OCI-LY7 (cell line): ENCODE results near the gene ATE1. TPM values are rescaled to one million over a fixed set of nuclear protein-coding genes. Genes with fewer than 3 reads are reported as not detected.

Experiments
- BruUV-seq: library from RNA; stranded (reverse); fragments of 400-500 nt; replicated peaks from 2 replicates; lab custom pipeline; 2021; lab: Mats Ljungman, UMichigan
- CTCF ChIA-PET: fragments of 300-600 bp; sonication (Branson Sonifier 250); formaldehyde crosslinking; loops from one replicate; lab custom pipeline; 2022; ENCODE audit warnings: antibody characterized with exemption; ENCODE audit not compliant: unreplicated experiment; lab: Charles Lee
- POLR2A ChIA-PET: fragments of 300-600 bp; sonication (Branson Sonifier 250); formaldehyde crosslinking; loops from one replicate; lab custom pipeline; 2022; ENCODE audit warnings: antibody characterized with exemption; lab: Charles Lee
- DNase-seq: peaks from one replicate; pipeline ENCODE4 v3.0.0-alpha.2; 2015; ENCODE audit warnings: low spot score
- H2AFZ ChIP-seq: fragments of 200-600 bp; sonication (generic), shearing (Covaris generic); 2 replicates; pipeline ENCODE4 v1.6.1; 2014; ENCODE audit warnings: mild to moderate bottlenecking, antibody characterized with exemption, low read length, moderate library complexity
- H3K27ac ChIP-seq: fragments of 200-600 bp; sonication (generic); 2 replicates; pipeline ENCODE4 v1.5.1; 2014; ENCODE audit warnings: mixed run types, low read depth, mild to moderate bottlenecking, moderate library complexity, low read length, inconsistent platforms; ENCODE audit not compliant: poor library complexity, severe bottlenecking
- H3K36me3 ChIP-seq: fragments of 200-600 bp; sonication (generic); 2 replicates; pipeline ENCODE4 v1.6.1; 2014; ENCODE audit warnings: mild to moderate bottlenecking, antibody characterized with exemption, low read length, moderate library complexity, mixed read lengths; ENCODE audit not compliant: insufficient read depth
- H3K4me1 ChIP-seq: fragments of 200-600 bp; sonication (generic); 2 replicates; pipeline ENCODE4 v1.5.1; 2014; ENCODE audit warnings: mild to moderate bottlenecking, low read length; ENCODE audit not compliant: insufficient read depth, poor library complexity, severe bottlenecking
- H3K4me2 ChIP-seq: fragments of 200-600 bp; sonication (generic); 2 replicates; pipeline ENCODE4 v1.6.1; 2014; ENCODE audit warnings: mild to moderate bottlenecking, low read length
- H3K4me3 ChIP-seq: fragments of 200-600 bp; sonication (generic); 2 replicates; pipeline ENCODE4 v1.5.1; 2014; ENCODE audit warnings: mild to moderate bottlenecking, low read depth, low read length; ENCODE audit not compliant: poor library complexity, severe bottlenecking
- H3K79me2 ChIP-seq: fragments of 200-600 bp; sonication (generic); 2 replicates; pipeline ENCODE4 v1.6.1; 2016; ENCODE audit warnings: low read depth, mild to moderate bottlenecking, low read length, moderate library complexity, mixed read lengths; ENCODE audit not compliant: insufficient read depth
- H3K9me2 ChIP-seq: fragments of 200-600 bp; sonication (generic); 2 replicates; pipeline ENCODE4 v1.6.1; 2016; ENCODE audit warnings: mild to moderate bottlenecking, low read length, mixed read lengths; ENCODE audit not compliant: insufficient read depth
- H3K9me3 ChIP-seq: fragments of 200-600 bp; sonication (generic); 2 replicates; pipeline ENCODE4 v1.6.1; 2014; ENCODE audit warnings: mild to moderate bottlenecking, mixed run types, low read length, mixed read lengths
- H4K20me1 ChIP-seq: fragments of 200-600 bp; sonication (generic); 2 replicates; pipeline ENCODE4 v1.6.1; 2014; ENCODE audit warnings: mild to moderate bottlenecking, antibody characterized with exemption, low read length, moderate library complexity, mixed read lengths; ENCODE audit not compliant: insufficient read depth
- CTCF ChIP-seq: fragments of 200-600 bp; sonication (generic); conservative IDR thresholded peaks from 2 replicates; pipeline ENCODE4 v1.5.1; 2014; ENCODE audit warnings: mild to moderate bottlenecking, antibody characterized with exemption, low read length, moderate library complexity, mixed read lengths
- EZH2phosphoT487 ChIP-seq: fragments of 200-600 bp; sonication (generic); IDR thresholded peaks from 2 replicates; pipeline ENCODE4 v1.6.1; 2018; ENCODE audit warnings: low read depth, borderline replicate concordance, mild to moderate bottlenecking, mixed run types, antibody characterized with exemption, low read length, moderate library complexity, mixed read lengths
- intact Hi-C: fragments of 100-400 bp; cut with micrococcal nuclease; formaldehyde crosslinking; loops from one replicate; pipeline ENCODE4 v1.10.0; 2022; ENCODE audit not compliant: unreplicated experiment
- total RNA-seq, 2 experiments: library from RNA; depleted of rRNA in 1 of 2; stranded (reverse); fragments of >200 nt in 1 of 2; shearing (Covaris generic) in 1 of 2; gene quantifications; 2 replicates each; pipeline ENCODE4 v1.2.3, GENCODE V29; 2014 to 2022

The ATE1 gene
- total RNA-seq, 2 experiments from 2014 or later = 14.8 to 44.7 TPM

DNA sequence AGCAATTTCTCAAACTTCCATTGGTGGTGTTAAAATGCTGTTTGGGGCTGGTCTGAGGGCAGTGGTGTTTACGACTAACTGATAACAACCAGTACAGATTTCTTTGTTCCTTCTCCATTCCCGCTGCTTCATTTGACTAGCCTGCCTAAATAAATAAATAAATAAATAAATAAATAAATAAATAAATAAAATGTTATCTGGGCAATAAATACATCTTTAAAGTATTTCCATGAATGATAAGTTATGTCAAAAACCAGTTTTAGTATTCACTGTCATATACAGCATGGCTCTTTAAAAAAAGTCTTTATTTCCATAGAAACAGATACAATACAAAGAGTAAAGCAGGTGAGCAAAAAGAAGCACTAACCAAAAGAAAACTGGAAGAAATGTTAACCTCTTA lies 81.3 kb downstream of the ATE1 start:
- ChIA-PET CTCF (no interaction called here), POLR2A (no interaction called here)
- intact Hi-C loops = no loop called here

DNA sequence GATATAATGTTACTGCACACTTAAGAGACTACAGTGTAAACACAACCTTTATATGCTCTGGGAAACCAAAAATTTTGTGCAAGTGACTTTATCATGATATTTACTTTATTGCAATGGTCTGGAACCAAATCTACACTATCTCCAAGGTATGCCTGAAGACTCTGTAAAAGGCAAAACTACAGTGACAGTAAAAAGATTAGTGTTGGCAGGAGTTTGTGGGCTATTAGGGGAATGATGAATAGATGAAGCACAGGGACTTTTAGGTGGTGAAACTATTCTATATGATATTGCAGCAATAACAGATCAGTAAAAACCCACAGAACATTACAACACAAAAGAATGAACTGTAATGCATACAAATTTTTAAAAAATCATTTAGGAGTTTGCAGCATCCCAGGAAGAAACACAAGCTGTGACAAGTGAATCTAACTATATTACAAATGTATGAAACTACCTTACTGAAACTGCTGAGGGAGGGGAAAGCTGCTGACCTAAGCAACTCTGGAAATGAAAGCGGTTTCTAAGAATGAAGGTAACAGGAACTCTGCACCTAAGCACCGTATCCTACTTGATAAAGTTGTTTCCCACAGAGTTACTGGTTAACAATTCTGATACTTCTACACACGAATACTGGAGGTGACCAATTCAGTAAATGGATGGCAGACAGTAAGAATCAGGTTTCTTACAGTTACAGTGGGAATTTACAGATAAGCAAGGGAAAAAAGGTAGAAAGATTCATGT lies 82.6 kb downstream of the ATE1 start:
- H3K9me3 ChIP-seq = no peaks in the 10 kb centered on the region
- H4K20me1 ChIP-seq = no peaks in the 10 kb centered on the region
- DNase-seq = no peak
- peaks cover 20% of the 10 kb centered on the region for H3K36me3 ChIP-seq
- intact Hi-C loops = no loop called here
- no peaks in the 10 kb centered on the region for H3K79me2 ChIP-seq
- no peaks in the 10 kb centered on the region for H3K9me2 ChIP-seq
- TF ChIP-seq EZH2phosphoT487 (no peak), CTCF (no peak)
- no peaks in the 10 kb centered on the region for H3K4me1 ChIP-seq
- no TSS peak for BruUV-seq
- no peak overlapping the region for H3K4me3 ChIP-seq
- H2AFZ ChIP-seq = no peak overlapping the region
- H3K27ac ChIP-seq = no peak overlapping the region
- H3K4me2 ChIP-seq = no peak overlapping the region
- CTCF ChIA-PET = no interaction called here
- POLR2A ChIA-PET = no interaction called here

More for the DNA sequence above, 81.3 kb downstream of the ATE1 start:
- H2AFZ ChIP-seq = no peak overlapping the region
- peaks cover 25% of the 10 kb centered on the region for H3K36me3 ChIP-seq
- H3K79me2 ChIP-seq = no peaks in the 10 kb centered on the region
- H3K9me3 ChIP-seq = no peaks in the 10 kb centered on the region
- no TSS peak for BruUV-seq
- H3K4me2 ChIP-seq = no peak overlapping the region
- no peaks in the 10 kb centered on the region for H3K4me1 ChIP-seq
- no peak overlapping the region for H3K4me3 ChIP-seq
- no peaks in the 10 kb centered on the region for H4K20me1 ChIP-seq
- no peak for TF ChIP-seq CTCF
- TF ChIP-seq EZH2phosphoT487 = no peak
- no peaks in the 10 kb centered on the region for H3K9me2 ChIP-seq
- no peak overlapping the region for H3K27ac ChIP-seq
- no peak for DNase-seq

DNA sequence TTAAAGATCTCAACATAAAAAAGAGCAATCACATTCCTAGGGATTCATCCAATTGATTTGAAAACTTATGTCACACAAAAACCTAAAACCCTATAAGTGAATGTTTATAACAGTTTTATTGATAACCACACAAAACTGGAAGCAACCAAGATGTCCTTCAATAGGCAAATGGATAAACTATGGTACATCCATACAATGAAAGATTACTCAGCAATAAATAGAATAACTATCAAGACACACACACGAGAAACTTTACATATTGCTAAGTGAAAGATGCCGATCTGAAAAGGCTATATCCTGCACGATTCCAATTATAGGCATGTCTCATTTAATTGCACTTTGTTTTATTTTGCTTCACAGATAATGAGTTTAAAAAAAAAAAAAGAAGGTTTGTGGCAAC lies 83.3 kb downstream of the ATE1 start:
- no peak for DNase-seq
- intact Hi-C loops = no loop called here
- Histone ChIP-seq H3K9me2 (no peaks in the 10 kb centered on the region), H3K4me1 (no peaks in the 10 kb centered on the region), H3K9me3 (no peaks in the 10 kb centered on the region), H3K4me2 (no peak overlapping the region), H3K4me3 (no peak overlapping the region), H3K79me2 (no peaks in the 10 kb centered on the region), H3K36me3 (peaks cover 14% of the 10 kb centered on the region), H3K27ac (no peak overlapping the region), H4K20me1 (no peaks in the 10 kb centered on the region), H2AFZ (no peak overlapping the region)
- no TSS peak for BruUV-seq
- TF ChIP-seq EZH2phosphoT487 (no peak), CTCF (no peak)
- CTCF ChIA-PET = no interaction called here
- POLR2A ChIA-PET = no interaction called here
